GM12872 (cell line): Measurements from ENCODE around the gene FLCN.

Experiments used
- TF ChIP-seq, protein P1 (sequence below): IDR thresholded peaks from 3 replicates; pipeline ENCODE4 v1.5.1; 2011; ENCODE audit warnings: low read depth, mild to moderate bottlenecking, low read length, moderate library complexity; ENCODE audit not compliant: insufficient read depth

The FLCN gene, protein sequence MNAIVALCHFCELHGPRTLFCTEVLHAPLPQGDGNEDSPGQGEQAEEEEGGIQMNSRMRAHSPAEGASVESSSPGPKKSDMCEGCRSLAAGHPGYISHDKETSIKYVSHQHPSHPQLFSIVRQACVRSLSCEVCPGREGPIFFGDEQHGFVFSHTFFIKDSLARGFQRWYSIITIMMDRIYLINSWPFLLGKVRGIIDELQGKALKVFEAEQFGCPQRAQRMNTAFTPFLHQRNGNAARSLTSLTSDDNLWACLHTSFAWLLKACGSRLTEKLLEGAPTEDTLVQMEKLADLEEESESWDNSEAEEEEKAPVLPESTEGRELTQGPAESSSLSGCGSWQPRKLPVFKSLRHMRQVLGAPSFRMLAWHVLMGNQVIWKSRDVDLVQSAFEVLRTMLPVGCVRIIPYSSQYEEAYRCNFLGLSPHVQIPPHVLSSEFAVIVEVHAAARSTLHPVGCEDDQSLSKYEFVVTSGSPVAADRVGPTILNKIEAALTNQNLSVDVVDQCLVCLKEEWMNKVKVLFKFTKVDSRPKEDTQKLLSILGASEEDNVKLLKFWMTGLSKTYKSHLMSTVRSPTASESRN

DNA sequence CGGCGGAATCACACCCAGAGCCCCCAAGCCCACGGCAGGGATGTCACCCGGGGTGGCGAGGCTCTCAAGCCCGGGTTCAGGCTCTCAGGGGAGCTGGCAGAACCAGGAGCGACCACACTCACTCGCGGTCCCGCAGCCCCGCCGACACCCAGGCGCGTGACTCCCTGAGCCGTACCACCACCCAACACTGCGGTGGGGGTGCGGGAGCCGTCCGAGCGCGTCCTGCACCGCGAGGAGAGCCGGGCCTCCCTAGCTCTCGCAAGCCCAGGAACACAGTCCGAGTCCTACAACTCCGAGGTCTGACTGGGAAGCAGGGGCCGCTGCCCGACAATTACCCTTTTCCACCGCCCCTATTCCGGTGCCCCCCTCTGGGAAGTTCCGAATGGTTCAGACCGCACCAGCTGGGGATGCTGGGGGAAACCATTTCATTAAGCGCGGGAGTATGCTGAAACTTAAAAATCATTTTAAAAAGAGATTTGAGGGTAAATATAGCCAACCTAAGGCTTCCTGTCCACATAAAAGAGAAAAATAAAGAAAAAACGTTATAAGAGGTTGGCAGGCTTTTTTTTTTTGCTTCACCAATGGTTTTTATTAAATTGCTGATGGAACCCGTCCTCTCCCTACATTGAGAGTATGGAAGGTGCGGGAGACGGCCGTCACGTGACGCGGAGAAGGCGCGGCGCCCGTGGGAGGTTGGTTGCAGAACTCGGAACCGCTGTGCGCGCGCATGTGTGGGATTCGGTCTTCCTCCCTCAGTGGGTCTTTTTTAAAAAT lies at the start of gene FLCN:
Gene FLCN (minus strand): TSS at position 143 of the 774 bp plus-strand sequence. CDS start 9,031 bp downstream, outside the sequence.
- TF ChIP-seq, protein P1, sequence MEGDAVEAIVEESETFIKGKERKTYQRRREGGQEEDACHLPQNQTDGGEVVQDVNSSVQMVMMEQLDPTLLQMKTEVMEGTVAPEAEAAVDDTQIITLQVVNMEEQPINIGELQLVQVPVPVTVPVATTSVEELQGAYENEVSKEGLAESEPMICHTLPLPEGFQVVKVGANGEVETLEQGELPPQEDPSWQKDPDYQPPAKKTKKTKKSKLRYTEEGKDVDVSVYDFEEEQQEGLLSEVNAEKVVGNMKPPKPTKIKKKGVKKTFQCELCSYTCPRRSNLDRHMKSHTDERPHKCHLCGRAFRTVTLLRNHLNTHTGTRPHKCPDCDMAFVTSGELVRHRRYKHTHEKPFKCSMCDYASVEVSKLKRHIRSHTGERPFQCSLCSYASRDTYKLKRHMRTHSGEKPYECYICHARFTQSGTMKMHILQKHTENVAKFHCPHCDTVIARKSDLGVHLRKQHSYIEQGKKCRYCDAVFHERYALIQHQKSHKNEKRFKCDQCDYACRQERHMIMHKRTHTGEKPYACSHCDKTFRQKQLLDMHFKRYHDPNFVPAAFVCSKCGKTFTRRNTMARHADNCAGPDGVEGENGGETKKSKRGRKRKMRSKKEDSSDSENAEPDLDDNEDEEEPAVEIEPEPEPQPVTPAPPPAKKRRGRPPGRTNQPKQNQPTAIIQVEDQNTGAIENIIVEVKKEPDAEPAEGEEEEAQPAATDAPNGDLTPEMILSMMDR = no peak

DNA sequence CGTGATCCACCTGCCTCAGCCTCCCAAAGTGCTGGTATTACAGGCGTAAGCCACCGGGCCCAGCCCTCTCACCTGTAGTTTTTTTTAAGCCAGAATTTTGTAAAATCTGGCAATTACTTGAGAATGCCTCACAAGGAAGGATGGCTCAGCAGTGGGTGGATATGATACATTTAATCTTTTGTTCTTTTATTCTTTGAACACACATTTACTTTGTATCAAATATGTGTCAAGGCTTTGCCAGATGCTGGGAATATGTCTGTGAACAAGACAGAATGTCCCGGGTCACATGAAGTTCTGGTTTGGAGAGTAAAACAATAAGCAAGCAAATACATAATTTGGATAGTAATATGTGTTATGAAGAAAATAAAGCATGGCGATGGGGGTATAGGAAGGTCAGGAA lies 49.0 kb upstream of the FLCN start:
- TF ChIP-seq, protein P1 = no peak

DNA sequence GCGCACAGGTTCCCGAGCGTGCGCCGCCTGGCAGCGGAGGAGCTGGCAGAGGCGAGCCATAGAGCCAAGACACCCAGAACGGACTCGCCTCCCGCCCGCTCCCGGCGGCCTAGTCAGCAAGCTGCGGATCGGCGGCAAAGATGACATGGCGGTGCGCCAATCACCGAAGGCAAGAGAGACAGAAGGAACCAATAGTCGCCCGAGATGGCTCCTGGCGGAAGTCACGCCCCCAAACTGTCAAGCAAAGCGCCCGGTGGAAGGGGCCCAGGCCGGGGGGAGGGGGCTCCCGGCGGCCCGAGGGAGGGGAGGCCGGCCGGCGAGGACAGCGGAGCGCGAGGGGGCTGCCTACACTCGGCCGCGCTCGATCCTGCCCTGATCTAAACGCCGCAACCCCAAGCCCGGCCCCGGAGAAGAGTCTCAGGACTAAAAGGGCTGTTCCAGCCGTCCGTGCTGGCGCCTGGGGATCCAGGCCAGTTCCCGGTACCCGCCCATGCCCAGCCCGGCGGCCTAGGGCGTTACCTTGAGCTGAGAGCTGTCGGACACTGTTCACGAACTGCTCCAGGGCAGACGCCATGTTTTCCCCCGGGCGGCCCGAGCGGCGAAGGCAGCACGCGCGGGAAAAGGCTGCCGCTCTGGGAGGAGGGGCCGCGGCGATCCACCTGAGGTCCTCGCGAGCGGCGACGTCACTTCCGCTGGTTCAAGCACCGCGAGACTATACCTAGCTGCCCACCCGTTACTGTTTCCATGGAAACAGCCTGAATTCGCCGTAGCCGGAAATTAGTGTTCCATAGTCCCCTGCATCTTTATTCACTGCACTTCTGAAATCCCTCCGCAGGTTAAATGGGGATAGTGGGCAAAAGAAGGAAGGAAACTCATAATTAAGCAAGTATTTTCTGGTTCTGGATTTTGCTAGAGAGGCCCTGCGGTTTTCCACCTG lies 43.9 kb upstream of the FLCN start, which contains the start of gene COPS3:
Gene COPS3 (minus strand): TSS at position 634 of the 937 bp plus-strand sequence. CDS start 60 bp downstream, at position 574.
- TF ChIP-seq, protein P1 = no peak

DNA sequence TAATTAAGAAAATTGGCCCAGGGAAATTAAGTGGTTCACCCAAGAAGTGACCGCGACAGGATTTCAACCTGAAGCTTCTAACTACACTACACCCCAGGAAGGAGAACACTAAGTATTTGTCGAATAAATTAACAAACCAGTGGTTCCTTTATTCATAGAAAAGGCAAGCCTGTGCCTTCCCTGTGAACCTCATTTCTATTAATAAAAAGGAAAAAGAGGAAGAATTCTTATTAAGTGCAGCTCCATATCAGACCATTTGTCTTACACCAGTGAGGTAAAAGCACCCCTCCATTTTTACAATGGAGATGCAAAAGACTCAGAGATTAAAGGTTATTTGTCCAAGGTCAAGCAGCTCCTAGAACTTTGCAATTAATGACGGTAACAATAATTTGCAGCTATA lies 42.3 kb upstream of the FLCN start:
- TF ChIP-seq, protein P1 = no peak

DNA sequence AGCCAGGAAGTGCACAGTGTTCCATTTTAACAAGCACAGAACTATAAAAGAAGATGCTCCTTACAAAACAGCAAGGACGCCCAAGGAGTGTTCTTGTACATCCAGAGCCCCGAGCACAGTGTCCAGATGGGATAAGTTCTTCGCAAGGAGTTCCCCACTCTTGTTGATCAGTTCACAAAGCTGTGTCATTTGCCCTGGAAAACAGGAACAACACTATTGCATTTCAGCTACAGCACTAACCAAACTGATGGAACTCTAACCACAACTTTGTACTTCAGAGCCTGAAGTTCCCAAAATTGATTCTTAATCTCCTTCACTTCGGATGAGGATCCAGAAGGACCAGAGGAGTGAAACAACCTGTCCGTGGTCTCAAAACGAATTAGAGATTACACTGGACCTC lies 39.0 kb upstream of the FLCN start:
- TF ChIP-seq, protein P1 = no peak

DNA sequence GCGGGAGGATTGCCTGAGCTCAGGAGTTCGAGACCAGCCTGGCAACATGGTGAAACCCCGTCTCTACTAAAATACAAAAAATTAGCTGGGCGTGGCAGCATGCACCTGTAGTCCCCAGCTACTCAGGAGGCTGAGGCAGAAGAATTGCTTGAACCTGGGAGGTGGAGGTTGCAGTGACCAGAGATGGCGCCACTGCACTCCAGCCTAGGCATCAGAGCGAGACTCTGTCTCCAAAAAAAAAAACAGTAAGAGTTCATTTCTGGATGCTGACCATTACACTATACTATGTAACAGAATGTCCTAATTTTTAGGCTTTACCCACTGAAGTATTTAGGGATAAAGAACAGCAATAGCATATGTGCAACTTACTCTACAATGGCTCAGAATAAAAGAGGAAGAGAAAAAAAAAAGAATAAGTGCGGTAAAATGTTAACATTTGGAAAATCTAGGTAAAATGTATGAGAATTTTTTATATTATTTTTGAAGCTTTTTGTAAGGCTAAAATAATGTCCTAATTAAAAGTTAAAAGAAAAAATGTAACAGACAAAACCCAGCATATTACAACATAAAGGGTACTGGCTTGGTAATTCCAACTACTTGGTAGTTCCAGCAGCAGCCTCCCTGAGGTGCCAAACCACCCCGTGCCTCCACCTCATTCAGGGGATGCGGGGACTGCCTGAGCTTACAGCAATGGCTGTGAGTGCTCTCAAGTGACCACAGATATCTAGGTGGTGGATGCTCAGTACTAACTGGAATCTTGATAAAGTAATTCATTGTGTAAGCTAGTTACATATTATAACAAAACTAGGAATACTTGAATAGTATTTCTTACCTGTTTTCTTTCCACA lies 33.2 kb upstream of the FLCN start:
- TF ChIP-seq, protein P1 = peak; percentile 45; the same call in 2 of the 3 replicates
